HepG2 (cell line): ENCODE results near the gene MRRF. TPM values are rescaled to one million over a fixed set of nuclear protein-coding genes. Genes with fewer than 3 reads are reported as not detected.
"Not testable (repeated sequence)": the region's sequence is repeated elsewhere in the genome, so short reads cannot be mapped to it uniquely, and the experiment has no call there.

Experiments
- ATAC-seq: fragments of 200-7000 bp; cut with Tn5 transposase; 3 replicates; pipeline ENCODE4 v1.9.1; 2020; ENCODE audit warnings: mild to moderate bottlenecking, moderate library complexity
- BruUV-seq: library from RNA; stranded (reverse); fragments of 400-500 nt; replicated peaks from 2 replicates; lab custom pipeline; 2021; lab: Mats Ljungman, UMichigan
- CTCF ChIA-PET: fragments of 300-600 bp; formaldehyde crosslinking; extraction: SDS; loops from one replicate; lab custom pipeline; 2021; ENCODE audit warnings: low total read pairs, inconsistent platforms, low intra/inter-chr PET ratio; lab: Yijun Ruan, JAX
- POLR2A ChIA-PET: fragments of 350-600 bp; sonication (Branson Sonifier 250); formaldehyde crosslinking; loops from one replicate; lab custom pipeline; 2020; ENCODE audit warnings: antibody characterized with exemption, inconsistent platforms; lab: Yijun Ruan, JAX
- DNase-seq: peaks from one replicate; pipeline ENCODE4 v3.0.0-alpha.2; 2015; ENCODE audit warnings: low spot score
- FAIRE-seq: peaks from 3 replicates; lab custom pipeline; 2011; peaks lifted over from hg19 to GRCh38; lab: Jason Lieb, UNC
- H2AFZ ChIP-seq: one replicate; pipeline ENCODE4 v1.6.1; 2011; ENCODE audit warnings: low read length, inconsistent platforms
- H3K27ac ChIP-seq: fragments of 300-600 bp; 3 replicates; pipeline ENCODE4 v1.8.0; 2011; ENCODE audit warnings: mixed run types, mild to moderate bottlenecking, mixed read lengths, low read length, inconsistent platforms; ENCODE audit not compliant: insufficient read depth; ENCODE audit errors: extremely low read length
- H3K27me3 ChIP-seq, 2 experiments: fragments of 200-600 bp in 1 of 2; 2 replicates in 1 of 2; 3 replicates in 1 of 2; pipeline versions ENCODE4 v1.6.0 to v1.8.0; 2011; ENCODE audit warnings: low read length in 2 of 2, mild to moderate bottlenecking in 2 of 2, moderate library complexity in 2 of 2, inconsistent platforms in 1 of 2; ENCODE audit not compliant: insufficient read depth in 2 of 2, control insufficient read depth in 1 of 2
- H3K36me3 ChIP-seq, 2 experiments: fragments of 200-600 bp in 1 of 2; replicated peaks in 1 of 2; 2 replicates in 1 of 2; 3 replicates in 1 of 2; pipeline versions ENCODE4 v1.5.1 to v1.8.0; 2011; ENCODE audit warnings: low read length in 2 of 2, inconsistent platforms in 1 of 2; ENCODE audit not compliant: insufficient read depth in 2 of 2, control insufficient read depth in 1 of 2
- H3K4me1 ChIP-seq: 2 replicates; pipeline ENCODE4 v1.5.1; 2012; ENCODE audit warnings: low read length, inconsistent platforms; ENCODE audit not compliant: insufficient read depth
- H3K4me2 ChIP-seq: 2 replicates; pipeline ENCODE4 v1.6.0; 2011; ENCODE audit warnings: low read depth, low read length, inconsistent platforms
- H3K4me3 ChIP-seq, 3 experiments: fragments of 200-600 bp in 1 of 3; sonication (generic), shearing (Covaris generic) in 1 of 3; replicated peaks in 1 of 3; 2 replicates each; pipeline ENCODE4 v1.5.1; 2011 to 2016; ENCODE audit warnings: low read length in 3 of 3, inconsistent platforms in 2 of 3, low read depth in 2 of 3, mild to moderate bottlenecking in 2 of 3, control low read depth in 1 of 3, mixed read lengths in 1 of 3; ENCODE audit not compliant: insufficient read depth in 1 of 3
- H3K79me2 ChIP-seq: one replicate; pipeline ENCODE4 v1.6.1; 2011; ENCODE audit warnings: low read length, inconsistent platforms; ENCODE audit not compliant: insufficient read depth
- H3K9ac ChIP-seq: 2 replicates; pipeline ENCODE4 v1.6.0; 2011; ENCODE audit warnings: mild to moderate bottlenecking, low read depth, low read length, inconsistent platforms; ENCODE audit not compliant: insufficient read depth
- H3K9me3 ChIP-seq: 2 replicates; pipeline ENCODE4 v1.5.1; 2012; ENCODE audit warnings: mild to moderate bottlenecking, low read length
- H4K20me1 ChIP-seq: 2 replicates; pipeline ENCODE4 v1.6.0; 2011; ENCODE audit warnings: inconsistent platforms, mild to moderate bottlenecking, low read length, moderate library complexity; ENCODE audit not compliant: insufficient read depth
- HMG20B ChIP-seq: conservative IDR thresholded peaks from 2 replicates; pipeline ENCODE4 v1.6.1; 2016; ENCODE audit warnings: missing genetic modification reagents, missing compliant biosample characterization
- KDM5A ChIP-seq: fragments of 200-600 bp; sonication (generic); IDR thresholded peaks from 2 replicates; pipeline ENCODE4 v1.7.0; 2018; ENCODE audit warnings: antibody characterized with exemption, mild to moderate bottlenecking, low read length, borderline replicate concordance
- SP4 ChIP-seq: sonication (generic); formaldehyde crosslinking; IDR thresholded peaks from 2 replicates; pipeline ENCODE4 v1.8.1; 2023; ENCODE audit warnings: mild to moderate bottlenecking, missing genetic modification reagents
- ZNF549 ChIP-seq: sonication (generic); formaldehyde crosslinking; IDR thresholded peaks from 2 replicates; pipeline ENCODE4 v1.5.0; 2020; ENCODE audit warnings: missing genetic modification reagents
- WGBS: methylation state at CpG from one replicate; pipeline ENCODE4 v1.1.6; 2017; ENCODE audit warnings: low lambda C conversion rate; 5-methylcytosine and 5-hydroxymethylcytosine counted together
- in situ Hi-C: cut with HindIII; loops from 2 replicates; pipeline ENCODE4 v1.10.0; 2017; ENCODE audit warnings: low pct_unique_long_range_greater_than_20kb; ENCODE audit not compliant: extremely low pct_ligation_motif_present
- intact Hi-C: fragments of 100-400 bp; cut with micrococcal nuclease; formaldehyde crosslinking; loops from one replicate; pipeline ENCODE4 v1.10.0; 2022; ENCODE audit not compliant: unreplicated experiment
- polyA plus RNA-seq, 8 experiments: library from polyadenylated mRNA; depleted of rRNA in 3 of 8; stranded (reverse) in 7 of 8; unstranded in 1 of 8; fragments of >200 nt; fragmentation: Illumina TruSeq in 4 of 8; extraction: Trizol in 4 of 8; gene quantifications; 2 replicates each; pipeline versions ENCODE4 v1.2.1 to v1.2.3, GENCODE V29; 2011 to 2016; ENCODE audit warnings: low read depth in 4 of 8, missing spikeins in 1 of 8, mixed read lengths in 1 of 8; ENCODE audit not compliant: insufficient read depth in 1 of 8
- total RNA-seq, 5 experiments: library from RNA; depleted of rRNA; stranded (reverse); fragments of >200 nt; fragmentation: Illumina TruSeq; extraction: Trizol; gene quantifications; 2 replicates each; pipeline ENCODE4 v1.2.3, GENCODE V29; 2016; ENCODE audit warnings: low read depth in 1 of 5
- TF ChIP-seq, protein P1 (sequence below): sonication (generic); formaldehyde crosslinking; IDR thresholded peaks from 2 replicates; pipeline ENCODE4 v1.5.0; 2020; ENCODE audit warnings: mild to moderate bottlenecking, missing genetic modification reagents, borderline replicate concordance

The MRRF gene
- total and polyA plus RNA-seq, 2 of the 13 experiments (the other 11 are each of a cell fraction or from before 2014, with no cell fraction given): 37.3 to 44.3 TPM

DNA sequence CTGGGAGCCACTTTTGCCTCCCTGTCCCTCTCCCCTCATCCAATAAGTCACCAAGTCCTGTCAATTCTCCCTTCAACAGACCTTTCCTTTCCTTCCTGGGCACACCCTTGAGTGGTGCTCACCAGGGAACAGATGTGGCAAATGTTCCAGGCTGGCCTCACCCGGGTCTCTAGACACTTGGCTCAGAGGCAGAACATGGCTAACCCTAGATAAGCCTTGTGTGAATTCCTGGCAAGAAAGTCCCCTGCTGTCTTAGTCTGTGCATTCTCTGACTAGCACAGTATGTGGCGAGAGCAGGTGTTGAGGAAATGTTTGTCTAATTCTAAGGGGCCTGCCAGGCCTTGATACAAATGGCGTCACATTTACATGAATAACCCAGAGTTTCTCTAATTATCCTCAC, 64.9 kb downstream of the MRRF start (continued):
- TF ChIP-seq, protein P1, sequence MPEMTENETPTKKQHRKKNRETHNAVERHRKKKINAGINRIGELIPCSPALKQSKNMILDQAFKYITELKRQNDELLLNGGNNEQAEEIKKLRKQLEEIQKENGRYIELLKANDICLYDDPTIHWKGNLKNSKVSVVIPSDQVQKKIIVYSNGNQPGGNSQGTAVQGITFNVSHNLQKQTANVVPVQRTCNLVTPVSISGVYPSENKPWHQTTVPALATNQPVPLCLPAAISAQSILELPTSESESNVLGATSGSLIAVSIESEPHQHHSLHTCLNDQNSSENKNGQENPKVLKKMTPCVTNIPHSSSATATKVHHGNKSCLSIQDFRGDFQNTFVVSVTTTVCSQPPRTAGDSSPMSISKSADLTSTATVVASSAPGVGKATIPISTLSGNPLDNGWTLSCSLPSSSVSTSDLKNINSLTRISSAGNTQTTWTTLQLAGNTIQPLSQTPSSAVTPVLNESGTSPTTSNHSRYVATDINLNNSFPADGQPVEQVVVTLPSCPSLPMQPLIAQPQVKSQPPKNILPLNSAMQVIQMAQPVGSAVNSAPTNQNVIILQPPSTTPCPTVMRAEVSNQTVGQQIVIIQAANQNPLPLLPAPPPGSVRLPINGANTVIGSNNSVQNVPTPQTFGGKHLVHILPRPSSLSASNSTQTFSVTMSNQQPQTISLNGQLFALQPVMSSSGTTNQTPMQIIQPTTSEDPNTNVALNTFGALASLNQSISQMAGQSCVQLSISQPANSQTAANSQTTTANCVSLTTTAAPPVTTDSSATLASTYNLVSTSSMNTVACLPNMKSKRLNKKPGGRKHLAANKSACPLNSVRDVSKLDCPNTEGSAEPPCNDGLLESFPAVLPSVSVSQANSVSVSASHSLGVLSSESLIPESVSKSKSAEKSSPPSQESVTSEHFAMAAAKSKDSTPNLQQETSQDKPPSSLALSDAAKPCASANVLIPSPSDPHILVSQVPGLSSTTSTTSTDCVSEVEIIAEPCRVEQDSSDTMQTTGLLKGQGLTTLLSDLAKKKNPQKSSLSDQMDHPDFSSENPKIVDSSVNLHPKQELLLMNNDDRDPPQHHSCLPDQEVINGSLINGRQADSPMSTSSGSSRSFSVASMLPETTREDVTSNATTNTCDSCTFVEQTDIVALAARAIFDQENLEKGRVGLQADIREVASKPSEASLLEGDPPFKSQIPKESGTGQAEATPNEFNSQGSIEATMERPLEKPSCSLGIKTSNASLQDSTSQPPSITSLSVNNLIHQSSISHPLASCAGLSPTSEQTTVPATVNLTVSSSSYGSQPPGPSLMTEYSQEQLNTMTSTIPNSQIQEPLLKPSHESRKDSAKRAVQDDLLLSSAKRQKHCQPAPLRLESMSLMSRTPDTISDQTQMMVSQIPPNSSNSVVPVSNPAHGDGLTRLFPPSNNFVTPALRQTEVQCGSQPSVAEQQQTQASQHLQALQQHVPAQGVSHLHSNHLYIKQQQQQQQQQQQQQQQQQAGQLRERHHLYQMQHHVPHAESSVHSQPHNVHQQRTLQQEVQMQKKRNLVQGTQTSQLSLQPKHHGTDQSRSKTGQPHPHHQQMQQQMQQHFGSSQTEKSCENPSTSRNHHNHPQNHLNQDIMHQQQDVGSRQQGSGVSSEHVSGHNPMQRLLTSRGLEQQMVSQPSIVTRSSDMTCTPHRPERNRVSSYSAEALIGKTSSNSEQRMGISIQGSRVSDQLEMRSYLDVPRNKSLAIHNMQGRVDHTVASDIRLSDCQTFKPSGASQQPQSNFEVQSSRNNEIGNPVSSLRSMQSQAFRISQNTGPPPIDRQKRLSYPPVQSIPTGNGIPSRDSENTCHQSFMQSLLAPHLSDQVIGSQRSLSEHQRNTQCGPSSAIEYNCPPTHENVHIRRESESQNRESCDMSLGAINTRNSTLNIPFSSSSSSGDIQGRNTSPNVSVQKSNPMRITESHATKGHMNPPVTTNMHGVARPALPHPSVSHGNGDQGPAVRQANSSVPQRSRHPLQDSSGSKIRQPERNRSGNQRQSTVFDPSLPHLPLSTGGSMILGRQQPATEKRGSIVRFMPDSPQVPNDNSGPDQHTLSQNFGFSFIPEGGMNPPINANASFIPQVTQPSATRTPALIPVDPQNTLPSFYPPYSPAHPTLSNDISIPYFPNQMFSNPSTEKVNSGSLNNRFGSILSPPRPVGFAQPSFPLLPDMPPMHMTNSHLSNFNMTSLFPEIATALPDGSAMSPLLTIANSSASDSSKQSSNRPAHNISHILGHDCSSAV: no peak
- TF ChIP-seq SP4 (CRISPR knock-in tag) (no peak), HMG20B (CRISPR knock-in tag) (no peak), KDM5A (no peak), ZNF549 (CRISPR knock-in tag) (no peak)

DNA sequence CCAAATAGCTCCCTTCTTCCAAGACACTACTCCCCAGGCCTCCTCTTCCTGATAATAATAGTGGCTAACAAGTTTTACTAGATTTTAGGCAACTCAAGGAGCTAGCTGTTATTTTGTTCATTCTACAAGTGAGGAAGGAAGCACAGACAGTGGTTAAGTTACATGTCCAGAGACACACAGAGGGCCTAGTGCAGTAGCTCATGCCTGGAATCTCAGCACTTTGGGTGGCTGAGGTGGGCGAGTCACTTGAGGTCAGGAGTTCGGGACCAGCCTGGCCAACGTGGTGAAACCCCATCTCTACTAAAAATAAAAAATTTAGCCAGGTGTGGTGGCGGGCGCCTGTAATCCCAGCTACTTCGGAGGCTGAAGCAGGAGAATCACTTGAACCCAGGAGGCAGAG, 65.8 kb downstream of the MRRF start:
- POLR2A ChIA-PET, H3K4me3 ChIP-seq, in situ Hi-C loops, H3K9me3 ChIP-seq, H2AFZ ChIP-seq, H3K9ac ChIP-seq, H3K27ac ChIP-seq, H3K4me2 ChIP-seq, H4K20me1 ChIP-seq, intact Hi-C loops, H3K36me3 ChIP-seq, H3K79me2 ChIP-seq, DNase-seq, H3K27me3 ChIP-seq, CTCF ChIA-PET, FAIRE-seq, BruUV-seq, ATAC-seq, H3K4me1 ChIP-seq: not testable (repeated sequence)
- 80% methylated on average over 5 of the region's 6 CpGs for WGBS
